WI38 (cell line): ENCODE measurements around the gene JUN.

ENCODE experiments used
- H3K4me3 ChIP-seq: 2 replicates; pipeline ENCODE4 v1.5.1; 2011; ENCODE audit warnings: low read depth, mild to moderate bottlenecking, control low read depth, low read length
- CTCF ChIP-seq: IDR thresholded peaks from 2 replicates; pipeline ENCODE4 v1.5.1; 2012; ENCODE audit warnings: low read depth, mild to moderate bottlenecking, control low read depth, low read length

JUN gene

DNA sequence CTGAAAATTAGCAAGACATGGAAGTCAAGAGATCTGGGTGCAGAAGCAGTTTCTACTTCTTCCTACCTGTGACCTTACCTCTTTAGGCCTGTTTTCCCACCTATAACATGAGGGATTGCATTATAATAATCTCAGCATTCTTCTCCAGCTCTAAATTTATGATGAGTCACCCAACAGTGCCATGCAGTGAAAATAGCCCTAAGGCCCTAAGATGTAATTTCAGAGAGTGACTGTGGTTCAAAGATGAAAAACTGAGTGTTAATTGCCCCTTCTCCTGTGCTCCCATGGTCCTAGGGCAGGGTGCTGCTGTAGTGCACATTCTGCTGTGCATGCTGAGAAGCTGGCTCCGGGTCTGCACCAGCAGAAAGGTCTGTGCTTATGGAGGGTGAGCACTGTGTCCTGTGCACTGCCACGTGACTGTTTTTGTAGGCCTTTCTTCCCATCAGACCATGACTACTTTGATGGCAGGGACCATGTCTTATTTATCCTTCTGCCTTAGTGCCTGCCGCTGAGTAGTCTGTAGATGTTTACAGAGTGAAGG lies 29.7 kb downstream of the JUN start:
- H3K4me3 ChIP-seq: no peak overlapping the region
- no peak for TF ChIP-seq CTCF

- H3K4me3 ChIP-seq: no peak overlapping the region
- TF ChIP-seq CTCF: no peak
Measured at GRCh38 chr1:58753431-58753866, 30.4 kb downstream of the JUN start.

DNA sequence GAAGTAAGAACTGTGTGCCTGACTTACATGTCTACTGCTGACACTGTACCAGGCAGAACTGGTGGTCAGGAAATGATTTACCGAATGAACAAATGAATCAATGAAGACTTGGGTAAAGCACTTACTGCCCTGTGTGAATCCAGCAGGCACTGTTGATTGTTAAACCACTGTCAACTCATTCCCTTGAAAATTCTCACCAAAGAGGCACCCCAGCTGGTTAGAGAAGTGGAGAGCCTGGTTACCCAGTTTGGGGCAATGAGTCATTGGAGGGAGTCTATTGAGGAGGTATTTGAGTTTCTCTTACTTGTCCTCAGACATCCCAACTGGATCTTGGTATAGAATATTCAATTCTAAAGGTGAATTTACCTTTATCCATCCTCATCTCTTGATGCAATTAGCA lies 34.2 kb downstream of the JUN start:
- no peak overlapping the region for H3K4me3 ChIP-seq
- no peak for TF ChIP-seq CTCF

DNA sequence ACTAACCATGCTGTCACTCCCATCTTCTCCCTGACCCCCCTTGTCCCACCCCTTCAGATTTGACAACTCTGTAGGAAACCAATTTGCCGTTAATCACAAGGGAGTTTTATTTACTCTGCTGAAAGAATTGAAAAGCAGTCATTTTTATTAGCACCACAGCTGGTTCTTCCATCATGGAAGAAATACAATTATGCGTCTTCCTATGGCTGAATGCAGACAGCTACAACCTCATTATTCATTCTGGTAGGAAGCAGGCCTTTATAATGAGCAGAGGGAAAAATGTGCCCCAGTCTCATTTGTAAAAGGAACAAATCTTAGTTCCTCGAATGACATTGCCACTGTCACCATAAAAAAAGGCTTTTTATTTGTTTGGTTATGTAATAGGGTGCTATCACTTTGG lies 35.2 kb downstream of the JUN start:
- no peak overlapping the region for H3K4me3 ChIP-seq
- no peak for TF ChIP-seq CTCF

GRCh38 chr1:58746757-58747156 lies 37.1 kb downstream of the JUN start:
- TF ChIP-seq CTCF: no peak
- H3K4me3 ChIP-seq: no peak overlapping the region

- no peak for TF ChIP-seq CTCF
- no peak overlapping the region for H3K4me3 ChIP-seq
Measured at GRCh38 chr1:58746182-58746581, 37.7 kb downstream of the JUN start.

DNA sequence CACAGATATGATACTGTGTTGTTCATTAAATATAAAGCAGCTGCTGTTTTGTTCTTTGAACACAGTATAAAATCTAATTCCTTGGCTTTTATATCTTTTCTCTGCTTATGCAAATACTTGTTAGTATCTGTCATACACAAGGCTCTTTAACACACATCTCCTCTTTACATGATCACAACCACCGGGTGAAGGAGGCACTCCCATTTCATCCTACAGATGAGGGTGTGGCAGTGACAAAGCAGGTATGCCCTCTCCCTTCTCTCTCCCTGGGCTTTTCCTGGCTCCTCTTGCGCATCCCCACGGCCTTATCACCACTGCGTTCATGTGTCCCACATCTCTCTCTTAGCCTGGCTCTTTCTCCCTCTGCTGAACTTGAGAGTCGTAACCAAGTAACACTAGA lies 38.2 kb downstream of the JUN start:
- no peak overlapping the region for H3K4me3 ChIP-seq
- TF ChIP-seq CTCF: no peak
